Progenitor cell of endocrine pancreas (in vitro differentiated cells): ENCODE results near the gene GTF2IRD2. TPM values are rescaled to one million over a fixed set of nuclear protein-coding genes. Genes with fewer than 3 reads are reported as not detected.
"Not testable (repeated sequence)": the region's sequence is repeated elsewhere in the genome, so short reads cannot be mapped to it uniquely, and the experiment has no call there.

Experiments used
- DNase-seq: peaks from one replicate; pipeline ENCODE4 v3.0.0; 2021; ENCODE audit warnings: low spot score; ENCODE audit not compliant: unreplicated experiment
- H3K27ac Mint-ChIP-seq: 2 replicates; pipeline ENCODE4 v1.8.0; 2021; ENCODE audit warnings: mild to moderate bottlenecking, moderate library complexity, mixed read lengths
- H3K27me3 Mint-ChIP-seq: 2 replicates; pipeline ENCODE4 v1.8.0; 2021; ENCODE audit warnings: mixed read lengths
- H3K36me3 Mint-ChIP-seq: 2 replicates; pipeline ENCODE4 v1.8.0; 2022; ENCODE audit warnings: mixed read lengths; ENCODE audit not compliant: insufficient read depth
- H3K4me1 Mint-ChIP-seq: 2 replicates; pipeline ENCODE4 v1.8.0; 2021; ENCODE audit warnings: low read depth, mixed read lengths
- H3K4me3 Mint-ChIP-seq: 2 replicates; pipeline ENCODE4 v1.8.0; 2021; ENCODE audit warnings: low read depth, mild to moderate bottlenecking, moderate library complexity, mixed read lengths
- H3K9me3 Mint-ChIP-seq: 2 replicates; pipeline ENCODE4 v1.8.0; 2021; ENCODE audit warnings: low read depth, mixed read lengths
- total RNA-seq: library from RNA; stranded (reverse); gene quantifications from 2 replicates; pipeline ENCODE4 v1.2.1, GENCODE V29; 2021

Gene GTF2IRD2
- total RNA-seq, 1 donor from 2014 or later, result 37.0 TPM

DNA sequence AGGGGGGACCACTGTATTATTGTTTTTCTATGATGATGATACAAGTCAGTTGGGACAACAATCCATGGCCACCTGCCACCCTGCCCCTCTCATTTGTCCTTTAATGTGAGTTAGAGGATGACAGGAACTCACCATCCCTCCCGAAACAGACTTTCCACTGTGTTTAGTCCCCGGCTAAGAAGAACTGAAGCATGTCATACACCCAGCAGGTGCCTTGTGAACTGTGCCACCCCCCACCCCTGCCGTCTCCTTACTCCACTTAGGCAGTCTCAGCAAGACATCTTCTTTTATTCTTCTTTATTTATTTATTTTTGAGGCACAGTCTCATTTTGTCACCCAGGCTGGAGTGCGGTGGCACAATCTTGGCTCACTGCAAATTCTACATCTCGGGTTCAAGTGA lies 30.1 kb downstream of the GTF2IRD2 start:
- H3K9me3 Mint-ChIP-seq, H3K4me3 Mint-ChIP-seq, DNase-seq, H3K27ac Mint-ChIP-seq, H3K4me1 Mint-ChIP-seq, H3K27me3 Mint-ChIP-seq, H3K36me3 Mint-ChIP-seq: not testable (repeated sequence)

DNA sequence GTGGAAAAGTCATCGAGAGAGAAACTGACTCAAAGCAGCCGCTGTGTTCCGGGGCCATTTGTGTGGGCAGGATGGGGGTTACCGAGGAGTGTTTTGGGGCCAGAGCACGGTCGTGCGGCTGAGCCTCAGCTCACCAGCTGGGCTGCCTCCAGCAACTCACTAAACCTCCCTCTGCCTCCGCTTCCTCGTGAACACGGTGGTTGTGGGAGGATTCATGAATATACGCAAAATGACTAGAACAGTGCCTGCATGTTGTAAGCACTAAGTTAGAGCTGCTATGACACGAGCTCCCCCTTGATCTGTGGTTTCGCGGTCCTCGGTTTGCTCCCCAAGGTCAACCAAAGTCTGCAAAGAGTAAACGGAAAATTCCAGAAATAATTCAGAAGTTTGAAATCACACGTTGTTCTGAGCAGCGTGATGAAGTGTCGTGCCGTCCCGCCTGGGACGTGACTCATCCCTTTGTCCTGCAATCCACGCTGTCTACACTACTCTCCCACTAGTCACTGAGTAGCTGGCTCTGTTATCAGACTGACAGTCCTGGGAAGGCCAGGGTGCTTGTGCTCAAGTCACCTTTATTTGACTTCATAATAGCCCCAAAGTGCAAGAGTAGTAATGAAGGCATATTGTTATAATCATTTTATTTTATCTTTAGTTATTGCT lies 31.1 kb downstream of the GTF2IRD2 start:
- H3K4me3 Mint-ChIP-seq, H3K27me3 Mint-ChIP-seq, H3K36me3 Mint-ChIP-seq, DNase-seq, H3K4me1 Mint-ChIP-seq, H3K27ac Mint-ChIP-seq, H3K9me3 Mint-ChIP-seq: not testable (repeated sequence)

- H3K4me1 Mint-ChIP-seq, H3K27ac Mint-ChIP-seq, DNase-seq, H3K9me3 Mint-ChIP-seq, H3K4me3 Mint-ChIP-seq, H3K36me3 Mint-ChIP-seq, H3K27me3 Mint-ChIP-seq: not testable (repeated sequence)
Measured at GRCh38 chr7:74815882-74816281, 35.5 kb downstream of the GTF2IRD2 start.

DNA sequence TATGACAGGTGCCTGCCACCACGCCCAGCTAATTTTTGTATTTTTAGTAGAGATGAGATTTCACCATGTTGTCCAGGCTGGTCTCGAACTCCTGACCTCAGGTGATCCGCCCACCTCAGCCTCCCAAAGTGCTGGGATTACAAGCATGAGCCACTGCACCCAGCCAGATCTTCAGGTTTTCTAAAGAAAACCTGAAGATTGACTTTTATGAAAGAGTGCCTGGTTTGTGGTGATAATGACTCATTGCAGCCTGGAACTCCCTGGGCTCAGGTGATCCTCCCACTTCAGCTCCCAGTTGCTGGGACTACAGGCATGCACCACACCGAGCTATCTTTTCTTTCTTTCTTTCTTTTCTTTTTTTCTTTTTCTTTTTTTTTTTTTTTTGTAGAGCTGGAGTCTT lies 52.8 kb downstream of the GTF2IRD2 start:
- not testable (repeated sequence) for H3K27me3 Mint-ChIP-seq, H3K4me3 Mint-ChIP-seq, H3K36me3 Mint-ChIP-seq, H3K9me3 Mint-ChIP-seq, H3K4me1 Mint-ChIP-seq, H3K27ac Mint-ChIP-seq, DNase-seq

- H3K4me1 Mint-ChIP-seq, H3K4me3 Mint-ChIP-seq, H3K27me3 Mint-ChIP-seq, DNase-seq, H3K36me3 Mint-ChIP-seq, H3K9me3 Mint-ChIP-seq, H3K27ac Mint-ChIP-seq: not testable (repeated sequence)
Measured at GRCh38 chr7:74797848-74798622, 53.4 kb downstream of the GTF2IRD2 start.

DNA sequence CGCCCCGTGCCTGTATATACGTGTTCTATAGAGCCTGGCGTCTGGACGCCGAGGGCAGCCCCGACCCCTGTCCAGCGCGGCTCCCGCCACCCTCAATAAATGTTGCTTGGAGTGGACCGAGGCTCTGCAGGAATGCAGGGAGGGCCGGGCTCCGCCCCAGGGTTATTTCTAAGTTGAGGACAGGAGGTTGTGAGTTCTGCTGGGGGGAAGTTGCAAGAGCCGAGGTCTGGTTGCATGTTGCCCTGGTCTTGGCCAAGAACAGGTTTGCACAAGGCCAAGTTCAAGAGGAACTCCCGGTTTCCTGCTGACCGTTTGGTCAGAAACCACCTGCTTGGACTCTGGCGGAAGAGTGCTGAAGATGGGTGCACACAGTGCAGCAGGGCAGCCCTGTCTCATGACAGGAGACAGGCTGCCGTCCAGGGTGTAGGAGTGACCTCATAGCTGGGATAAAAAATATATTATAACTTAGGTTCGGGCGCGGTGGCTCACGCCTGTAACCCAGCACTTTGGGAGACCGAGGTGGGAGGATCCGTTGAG lies 62.1 kb downstream of the GTF2IRD2 start:
- H3K4me1 Mint-ChIP-seq, result not testable (repeated sequence)

GRCh38 chr7:74788369-74789150 lies 62.8 kb downstream of the GTF2IRD2 start:
- H3K9me3 Mint-ChIP-seq, H3K36me3 Mint-ChIP-seq, H3K4me3 Mint-ChIP-seq, H3K27ac Mint-ChIP-seq, H3K4me1 Mint-ChIP-seq, H3K27me3 Mint-ChIP-seq: not testable (repeated sequence)
- peak; percentile 94 for DNase-seq

More for the DNA sequence above, 62.1 kb downstream of the GTF2IRD2 start:
- H3K36me3 Mint-ChIP-seq, H3K27me3 Mint-ChIP-seq, H3K4me3 Mint-ChIP-seq, H3K9me3 Mint-ChIP-seq, H3K27ac Mint-ChIP-seq, DNase-seq: not testable (repeated sequence)

- H3K27me3 Mint-ChIP-seq, DNase-seq, H3K27ac Mint-ChIP-seq, H3K4me1 Mint-ChIP-seq, H3K4me3 Mint-ChIP-seq, H3K9me3 Mint-ChIP-seq, H3K36me3 Mint-ChIP-seq: not testable (repeated sequence)
Measured at GRCh38 chr7:74783595-74783994, 67.8 kb downstream of the GTF2IRD2 start.

DNA sequence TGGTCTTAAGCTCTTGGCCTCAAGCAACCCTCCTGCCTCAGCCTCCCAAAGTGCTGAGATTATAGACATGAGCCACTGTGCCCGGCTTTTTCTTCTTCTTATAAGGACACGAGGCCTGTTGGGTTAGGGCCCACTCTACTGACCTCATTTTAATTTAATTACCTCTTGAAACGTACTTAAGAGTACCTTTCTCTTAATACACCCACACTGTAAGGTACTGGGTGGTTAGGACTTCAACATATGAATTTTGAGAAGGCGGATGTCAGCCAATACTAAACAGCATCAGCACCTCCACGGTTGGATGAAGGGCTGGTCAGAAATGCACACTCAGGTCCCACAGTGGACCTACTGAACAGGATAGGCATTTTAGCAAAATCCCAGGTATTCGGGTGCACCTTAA lies 69.7 kb downstream of the GTF2IRD2 start:
- H3K27ac Mint-ChIP-seq, H3K36me3 Mint-ChIP-seq, H3K27me3 Mint-ChIP-seq, H3K9me3 Mint-ChIP-seq, H3K4me3 Mint-ChIP-seq, H3K4me1 Mint-ChIP-seq, DNase-seq: not testable (repeated sequence)

DNA sequence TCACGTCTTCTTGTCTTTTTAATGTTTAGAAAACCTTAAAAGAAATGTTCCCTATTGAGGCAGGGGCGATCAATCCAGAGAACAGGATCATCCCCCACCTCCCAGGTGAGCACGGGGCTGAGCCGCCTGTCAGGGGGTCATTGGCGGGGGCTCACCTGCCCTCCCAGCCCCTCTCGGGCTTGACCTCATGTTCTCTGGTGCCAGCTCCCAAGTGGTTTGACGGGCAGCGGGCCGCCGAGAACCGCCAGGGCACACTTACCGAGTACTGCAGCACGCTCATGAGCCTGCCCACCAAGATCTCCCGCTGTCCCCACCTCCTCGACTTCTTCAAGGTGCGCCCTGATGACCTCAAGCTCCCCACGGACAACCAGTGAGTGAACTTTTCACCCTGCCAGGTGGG lies 72.4 kb downstream of the GTF2IRD2 start:
- DNase-seq, H3K27ac Mint-ChIP-seq, H3K4me1 Mint-ChIP-seq, H3K27me3 Mint-ChIP-seq, H3K4me3 Mint-ChIP-seq, H3K36me3 Mint-ChIP-seq, H3K9me3 Mint-ChIP-seq: not testable (repeated sequence)

DNA sequence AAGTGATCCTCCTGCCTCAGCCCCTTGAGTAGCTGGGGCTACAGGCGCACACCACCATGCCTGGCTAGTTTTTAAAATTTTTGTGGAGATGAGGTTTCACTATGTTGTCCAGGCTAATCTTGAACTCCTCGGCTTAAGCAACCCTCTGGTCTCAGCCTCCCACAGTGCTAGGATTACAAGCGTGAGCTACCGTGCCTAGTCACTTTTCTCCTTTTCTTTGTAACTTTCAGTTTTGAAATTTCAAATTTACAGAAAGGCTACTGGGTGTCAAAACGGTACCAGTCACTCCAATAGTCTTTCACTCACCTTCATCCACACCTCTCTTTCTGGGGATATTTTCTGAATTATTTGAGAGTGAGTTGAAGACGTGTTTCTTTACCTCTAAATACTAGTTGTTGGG lies 76.3 kb downstream of the GTF2IRD2 start:
- H3K4me3 Mint-ChIP-seq, H3K27me3 Mint-ChIP-seq, H3K27ac Mint-ChIP-seq, H3K9me3 Mint-ChIP-seq, H3K4me1 Mint-ChIP-seq, H3K36me3 Mint-ChIP-seq, DNase-seq: not testable (repeated sequence)

DNA sequence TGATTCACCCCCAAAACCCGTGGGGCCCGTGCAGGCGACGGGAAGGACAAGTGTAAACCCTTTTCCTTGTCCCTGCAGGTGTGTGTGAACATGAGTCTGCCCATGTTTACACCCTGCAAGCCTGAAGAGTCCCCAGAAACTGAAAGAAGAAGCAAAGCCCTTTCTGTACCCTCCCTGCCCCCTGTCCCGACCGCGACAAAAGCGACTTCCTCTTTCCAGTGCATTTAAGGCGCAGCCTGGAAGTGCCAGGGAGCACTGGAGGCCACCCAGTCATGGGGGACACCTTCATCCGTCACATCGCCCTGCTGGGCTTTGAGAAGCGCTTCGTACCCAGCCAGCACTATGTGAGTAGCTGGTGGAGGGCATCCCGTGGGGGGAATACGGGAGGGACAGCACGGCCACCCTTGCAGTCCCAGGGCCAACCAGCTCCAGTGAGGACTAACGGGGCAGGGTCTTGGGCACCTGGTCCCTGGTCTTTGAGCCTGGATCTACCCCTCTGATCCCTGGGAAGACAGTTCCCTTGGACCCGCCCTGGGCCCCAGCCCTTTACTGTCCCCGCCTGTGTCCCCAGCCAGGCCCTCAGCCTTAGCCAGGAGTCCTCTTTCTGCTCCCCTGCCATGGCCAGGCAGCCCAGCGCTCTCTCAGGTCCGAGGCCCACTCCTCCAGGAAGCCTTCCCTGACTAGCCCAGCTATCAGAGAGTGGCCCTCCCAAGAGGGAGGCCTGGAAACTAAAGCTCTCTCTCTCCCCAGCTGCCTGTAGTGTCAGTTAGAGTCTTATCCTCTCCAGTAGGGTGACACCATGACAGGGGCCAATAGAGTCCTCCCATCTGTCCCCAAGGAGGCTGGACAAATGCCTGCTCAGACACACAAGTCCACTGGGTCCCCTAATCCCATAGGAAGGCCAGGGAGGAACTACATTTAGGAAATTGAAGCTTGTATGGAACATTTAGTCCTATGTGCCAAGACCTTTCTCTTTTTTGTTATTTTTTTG lies 77.3 kb downstream of the GTF2IRD2 start, which contains the start of gene NCF1:
Gene NCF1 (plus strand): TSS at position 252 of the 991 bp plus-strand sequence. CDS start 21 bp downstream, at position 273.
- not testable (repeated sequence) for H3K4me1 Mint-ChIP-seq, H3K4me3 Mint-ChIP-seq

More for the DNA sequence above, 77.3 kb downstream of the GTF2IRD2 start, which contains the start of gene NCF1:
- not testable (repeated sequence) for H3K36me3 Mint-ChIP-seq, H3K27ac Mint-ChIP-seq, H3K9me3 Mint-ChIP-seq, H3K27me3 Mint-ChIP-seq, DNase-seq
